ENCODE results near the gene HORMAD2. TPM values are rescaled to one million over a fixed set of nuclear protein-coding genes. Genes with fewer than 3 reads are reported as not detected.

The HORMAD2 gene
- total and polyA plus RNA-seq, 2 donors (not counting 3 experiments of a cell fraction or from before 2014, with no cell fraction given): not detected

DNA sequence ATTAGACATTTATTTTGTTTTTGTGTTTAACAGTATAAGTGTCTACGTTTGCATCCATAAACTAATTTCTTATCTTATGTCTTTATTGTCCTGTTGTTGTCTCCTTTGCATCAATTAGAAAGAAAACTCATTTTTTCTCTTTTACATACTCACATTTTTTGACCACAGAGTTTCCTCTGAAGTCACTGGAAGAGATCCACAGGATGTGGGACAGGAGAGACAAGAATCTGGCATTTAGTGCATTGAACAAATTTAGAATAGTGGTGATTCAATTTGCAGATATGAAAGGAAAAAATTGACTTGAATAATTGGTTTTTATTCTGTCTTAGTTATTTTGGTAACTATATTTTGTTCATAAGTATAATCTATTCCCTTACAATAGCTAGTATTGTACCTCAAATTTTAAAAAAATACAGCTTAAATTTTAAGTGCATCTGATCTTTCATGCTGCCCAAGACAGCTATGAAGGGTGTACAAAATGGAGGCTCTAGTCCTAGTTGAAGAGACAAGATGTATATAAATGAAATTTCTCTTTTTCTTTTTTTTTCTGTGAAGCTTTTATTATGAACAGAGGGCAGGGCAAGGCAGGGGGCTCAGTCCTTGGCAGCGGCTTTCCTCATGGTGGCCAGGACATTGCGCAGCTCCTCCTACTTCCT lies 24.4 kb downstream of the HORMAD2 start:
- no peak overlapping the region for H3K4me2 ChIP-seq (ENCODE audit: insufficient read depth, low read length)
- H3K27me3 ChIP-seq (ENCODE audit: control insufficient read depth in 2 of 2, insufficient read depth in 2 of 2, low read length in 2 of 2): peaks cover 10 to 44% of the 10 kb centered on the region in 2 experiments
- H3K4me3 ChIP-seq (replicated peaks in 1 of 3; ENCODE audit: insufficient read depth in 1 of 3, low read depth in 1 of 3, low read length in 3 of 3): no peak overlapping the region
- no peak for FAIRE-seq
- BruUV-seq (replicated peaks): no TSS peak
- no peaks in the 10 kb centered on the region for H3K36me3 ChIP-seq (ENCODE audit: control insufficient read depth in 2 of 2, extremely low read depth in 1 of 2, insufficient read depth in 2 of 2, low read length in 2 of 2)
- H2AFZ ChIP-seq (ENCODE audit: low read depth, low read length): no peak overlapping the region
- no peaks in the 10 kb centered on the region for H3K9me1 ChIP-seq (replicated peaks; ENCODE audit: control insufficient read depth, extremely low read depth, insufficient read depth, low read length)
- intact Hi-C loops (cut with micrococcal nuclease) (no loop called here), dilution Hi-C loops (cut with MboI; ENCODE audit: extremely low pct_ligation_motif_present, low sequenced_read_pairs) (no loop called here)
- CTCF ChIA-PET: interaction anchor here (1.3 to 5.8 kb wide), 4 partner anchors 10 to 283 kb away, joined by 3 to 214 read pairs (median 4); no protein-coding TSS in a partner anchor
- POLR2A ChIA-PET: no interaction called here
- H3K9ac ChIP-seq (replicated peaks; ENCODE audit: extremely low read depth, insufficient read depth, low read length): no peak overlapping the region
- no peak overlapping the region for H3K27ac ChIP-seq (ENCODE audit: insufficient read depth, low read depth, low read length)
- no peaks in the 10 kb centered on the region for H3K79me2 ChIP-seq (ENCODE audit: control insufficient read depth, insufficient read depth, low read length)
- no peak for DNase-seq (ENCODE audit: low read depth, low spot score)
- H3K9me3 ChIP-seq (replicated peaks; ENCODE audit: control insufficient read depth, insufficient read depth, low read length): no peaks in the 10 kb centered on the region
- no peaks in the 10 kb centered on the region for H4K20me1 ChIP-seq (replicated peaks; ENCODE audit: control insufficient read depth, extremely low read depth, insufficient read depth, low read length)
- TF ChIP-seq POLR2AphosphoS5 (IDR thresholded peaks at IDR 0.05; ENCODE audit: insufficient read depth, low read depth, low read length): no peak
- H3K4me1 ChIP-seq (ENCODE audit: control insufficient read depth, extremely low read depth, insufficient read depth, low read length): no peaks in the 10 kb centered on the region

- dilution Hi-C loops (cut with MboI; ENCODE audit: extremely low pct_ligation_motif_present, low sequenced_read_pairs): no loop called here
- Histone ChIP-seq H3K79me2 (ENCODE audit: control insufficient read depth, insufficient read depth, low read length) (no peaks in the 10 kb centered on the region), H2AFZ (ENCODE audit: low read depth, low read length) (no peak overlapping the region), H3K4me3 (replicated peaks in 1 of 3; ENCODE audit: insufficient read depth in 1 of 3, low read depth in 1 of 3, low read length in 3 of 3) (no peak overlapping the region), H3K9ac (replicated peaks; ENCODE audit: extremely low read depth, insufficient read depth, low read length) (no peak overlapping the region), H3K36me3 (ENCODE audit: control insufficient read depth in 2 of 2, extremely low read depth in 1 of 2, insufficient read depth in 2 of 2, low read length in 2 of 2) (no peaks in the 10 kb centered on the region), H3K27ac (ENCODE audit: insufficient read depth, low read depth, low read length) (no peak overlapping the region), H3K9me1 (replicated peaks; ENCODE audit: control insufficient read depth, extremely low read depth, insufficient read depth, low read length) (no peaks in the 10 kb centered on the region), H4K20me1 (replicated peaks; ENCODE audit: control insufficient read depth, extremely low read depth, insufficient read depth, low read length) (no peaks in the 10 kb centered on the region), H3K4me1 (ENCODE audit: control insufficient read depth, extremely low read depth, insufficient read depth, low read length) (no peaks in the 10 kb centered on the region), H3K4me2 (ENCODE audit: insufficient read depth, low read length) (no peak overlapping the region), H3K27me3 (ENCODE audit: control insufficient read depth in 2 of 2, insufficient read depth in 2 of 2, low read length in 2 of 2) (peaks cover 10 to 44% of the 10 kb centered on the region in 2 experiments), H3K9me3 (replicated peaks; ENCODE audit: control insufficient read depth, insufficient read depth, low read length) (no peaks in the 10 kb centered on the region)
- intact Hi-C loops (cut with micrococcal nuclease): no loop called here
- ChIA-PET POLR2A (no interaction called here), CTCF (interaction anchor here (1.4 to 5.8 kb wide), 2 partner anchors 149 to 282 kb away, joined by 3 to 214 read pairs; no protein-coding TSS in a partner anchor)
- BruUV-seq (replicated peaks): no TSS peak
- no peak for FAIRE-seq
- TF ChIP-seq, protein P1, sequence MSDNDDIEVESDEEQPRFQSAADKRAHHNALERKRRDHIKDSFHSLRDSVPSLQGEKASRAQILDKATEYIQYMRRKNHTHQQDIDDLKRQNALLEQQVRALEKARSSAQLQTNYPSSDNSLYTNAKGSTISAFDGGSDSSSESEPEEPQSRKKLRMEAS (IDR thresholded peaks at IDR 0.05; ENCODE audit: insufficient read depth, insufficient read length): no peak
- TF ChIP-seq, protein P2, sequence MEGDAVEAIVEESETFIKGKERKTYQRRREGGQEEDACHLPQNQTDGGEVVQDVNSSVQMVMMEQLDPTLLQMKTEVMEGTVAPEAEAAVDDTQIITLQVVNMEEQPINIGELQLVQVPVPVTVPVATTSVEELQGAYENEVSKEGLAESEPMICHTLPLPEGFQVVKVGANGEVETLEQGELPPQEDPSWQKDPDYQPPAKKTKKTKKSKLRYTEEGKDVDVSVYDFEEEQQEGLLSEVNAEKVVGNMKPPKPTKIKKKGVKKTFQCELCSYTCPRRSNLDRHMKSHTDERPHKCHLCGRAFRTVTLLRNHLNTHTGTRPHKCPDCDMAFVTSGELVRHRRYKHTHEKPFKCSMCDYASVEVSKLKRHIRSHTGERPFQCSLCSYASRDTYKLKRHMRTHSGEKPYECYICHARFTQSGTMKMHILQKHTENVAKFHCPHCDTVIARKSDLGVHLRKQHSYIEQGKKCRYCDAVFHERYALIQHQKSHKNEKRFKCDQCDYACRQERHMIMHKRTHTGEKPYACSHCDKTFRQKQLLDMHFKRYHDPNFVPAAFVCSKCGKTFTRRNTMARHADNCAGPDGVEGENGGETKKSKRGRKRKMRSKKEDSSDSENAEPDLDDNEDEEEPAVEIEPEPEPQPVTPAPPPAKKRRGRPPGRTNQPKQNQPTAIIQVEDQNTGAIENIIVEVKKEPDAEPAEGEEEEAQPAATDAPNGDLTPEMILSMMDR (IDR thresholded peaks at IDR 0.05; ENCODE audit: extremely low read depth in 1 of 2, insufficient read depth in 1 of 2, low read depth in 1 of 2, low read length in 2 of 2): no peak
- TF ChIP-seq MYC (IDR thresholded peaks at IDR 0.05; ENCODE audit: low read depth, low read length) (no peak), POLR2AphosphoS5 (IDR thresholded peaks at IDR 0.05; ENCODE audit: insufficient read depth, low read depth, low read length) (no peak), POLR2A (IDR thresholded peaks at IDR 0.05; ENCODE audit: low read depth, low read length) (no peak), JUN (IDR thresholded peaks at IDR 0.05; ENCODE audit: borderline replicate concordance, insufficient read depth, insufficient read length, low read depth) (no peak), EZH2 (IDR thresholded peaks at IDR 0.05; ENCODE audit: borderline replicate concordance, low read depth, low read length, severe bottlenecking) (no peak), GATA2 (IDR thresholded peaks at IDR 0.05; ENCODE audit: insufficient read depth, insufficient read length, low read depth, low read length) (no peak), FOS (IDR thresholded peaks at IDR 0.05; ENCODE audit: borderline replicate concordance, insufficient read depth, low read length) (no peak)
- no peak for DNase-seq (ENCODE audit: low read depth, low spot score)
These were observed 25.2 kb downstream of the HORMAD2 start for GRCh38 chr22:30105483-30105882.

Measured in endothelial cell of umbilical vein (primary cell).